HG03159 (cell line): ENCODE data around the gene RNF123.
A peak's percentile ranks its signal among the peaks of the same experiment; 100 is the strongest.
"Not testable (repeated sequence)": the region's sequence is repeated elsewhere in the genome, so short reads cannot be mapped to it uniquely, and the experiment has no call there.

ENCODE experiments used
- ATAC-seq: cut with Tn5 transposase; IDR thresholded peaks from one replicate; pipeline ENCODE4 v1.9.1; 2021; ENCODE audit warnings: mild to moderate bottlenecking, moderate library complexity; ENCODE audit not compliant: unreplicated experiment

The RNF123 gene

DNA sequence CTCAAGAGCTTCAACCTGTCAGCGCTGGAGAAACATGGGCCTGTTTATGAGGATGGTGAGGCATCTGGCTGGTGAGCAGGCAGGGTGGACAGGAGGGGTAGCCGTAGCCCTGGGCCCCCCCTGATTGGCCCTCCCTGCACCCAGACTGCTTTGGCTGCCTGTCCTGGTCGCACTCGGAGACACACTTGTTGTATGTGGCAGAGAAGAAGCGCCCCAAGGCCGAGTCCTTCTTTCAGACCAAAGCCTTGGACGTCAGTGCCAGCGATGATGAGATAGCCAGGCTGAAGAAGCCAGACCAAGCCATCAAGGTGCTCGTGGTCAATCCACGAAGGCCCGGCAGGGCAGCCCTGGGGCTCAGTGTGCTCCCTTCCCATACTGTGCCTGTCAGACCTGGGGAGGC is 13.4 kb upstream of the RNF123 start:
- no peak for ATAC-seq

DNA sequence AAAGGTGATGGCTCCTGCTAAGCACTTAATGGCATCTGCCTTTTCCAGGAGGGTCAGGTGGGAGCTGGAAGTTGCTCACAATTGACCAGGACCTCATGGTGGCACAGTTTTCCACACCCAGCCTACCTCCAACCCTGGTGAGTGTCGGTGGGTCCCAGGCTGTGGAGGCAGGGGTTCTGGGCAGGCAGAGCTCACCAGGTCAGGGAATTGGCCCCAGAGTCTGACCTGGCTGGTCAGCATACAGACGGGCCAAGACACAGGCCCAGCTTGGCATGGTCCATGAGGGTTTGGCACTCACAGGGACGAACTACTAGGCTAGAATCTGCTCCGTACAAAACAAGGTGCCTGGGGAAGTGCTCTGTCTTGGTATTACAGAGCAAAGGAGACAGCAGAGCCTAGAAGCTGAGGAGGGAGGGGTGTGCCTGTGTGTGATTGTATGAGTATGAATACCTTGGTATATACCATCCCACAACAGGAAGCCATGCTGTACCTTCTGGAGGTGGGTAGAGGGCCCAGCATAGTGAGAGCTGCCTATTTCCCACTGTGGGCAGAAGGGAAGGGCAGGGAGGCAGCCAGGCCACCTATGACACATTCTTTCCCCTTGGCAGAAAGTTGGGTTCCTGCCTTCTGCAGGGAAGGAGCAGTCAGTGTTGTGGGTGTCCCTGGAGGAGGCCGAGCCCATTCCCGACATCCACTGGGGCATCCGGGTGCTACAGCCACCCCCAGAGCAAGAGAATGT is 8.7 kb upstream of the RNF123 start:
- ATAC-seq: no peak

DNA sequence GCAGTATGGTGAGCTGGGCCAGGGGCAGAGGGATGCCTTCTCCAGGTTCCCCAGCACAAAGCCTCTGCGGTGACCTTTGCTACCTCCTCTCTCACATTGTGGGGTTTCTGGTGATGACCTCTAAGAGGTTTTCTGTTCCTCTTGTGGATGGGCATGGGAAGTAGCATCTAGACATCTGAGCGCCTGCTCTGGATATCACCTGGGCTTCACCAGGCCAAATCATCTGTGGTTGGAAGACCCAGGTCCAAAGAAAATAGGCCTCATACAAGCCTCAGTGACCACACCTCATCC is 8.2 kb upstream of the RNF123 start:
- ATAC-seq: no peak

DNA sequence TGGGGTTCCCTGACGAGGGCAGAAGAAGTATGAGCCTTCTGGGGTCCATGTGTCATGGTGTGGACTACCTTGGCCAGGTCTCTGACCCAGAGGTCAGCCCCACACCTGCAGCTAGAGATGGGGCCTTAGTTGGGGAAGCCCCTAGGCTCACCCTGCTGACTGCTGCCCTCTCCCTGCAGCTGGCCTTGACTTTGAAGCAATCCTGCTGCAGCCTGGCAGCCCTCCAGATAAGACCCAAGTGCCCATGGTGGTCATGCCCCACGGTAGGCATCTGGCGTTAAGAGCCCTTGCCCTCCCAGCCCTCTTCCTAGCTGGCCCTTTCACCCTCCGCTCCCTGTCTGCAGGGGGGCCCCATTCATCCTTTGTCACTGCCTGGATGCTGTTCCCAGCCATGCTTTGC is 7.8 kb upstream of the RNF123 start:
- no peak for ATAC-seq

DNA sequence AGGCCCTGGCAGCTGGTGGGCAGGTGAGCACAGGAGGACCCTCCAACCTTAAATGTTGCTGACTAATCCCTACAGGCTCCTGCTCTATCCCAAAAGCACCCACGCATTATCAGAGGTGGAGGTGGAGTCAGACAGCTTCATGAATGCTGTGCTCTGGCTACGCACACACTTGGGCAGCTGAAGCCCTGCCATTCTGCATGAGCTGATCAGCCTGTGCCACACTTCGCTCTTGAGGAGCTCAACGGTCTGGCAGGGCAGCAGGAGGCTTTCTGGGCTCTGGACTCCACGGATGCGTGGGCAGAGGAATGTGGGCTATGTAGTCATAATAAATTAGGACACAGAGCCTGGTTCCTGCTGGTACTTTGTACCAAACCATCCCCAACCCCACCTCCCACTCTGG is 6.2 kb upstream of the RNF123 start:
- ATAC-seq: no peak

DNA sequence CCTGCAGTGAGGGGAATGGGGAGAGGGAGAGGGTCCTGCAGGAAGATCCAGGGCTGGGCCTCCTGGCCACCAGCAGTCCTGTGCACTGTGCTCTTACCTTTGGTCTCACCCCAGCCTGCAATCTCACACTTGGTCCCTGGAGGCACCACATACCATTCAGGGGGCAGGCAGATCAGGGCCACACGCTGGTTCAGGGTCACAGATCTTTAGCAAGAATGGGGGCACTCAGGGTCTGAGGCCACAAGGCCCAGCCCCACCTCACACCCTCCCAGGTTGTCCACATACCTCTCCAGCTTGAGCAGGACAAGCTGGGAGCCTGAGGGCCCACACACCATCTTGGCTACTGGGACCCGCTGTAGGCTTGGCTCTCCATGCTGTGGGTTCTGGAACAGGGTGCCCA is 4.9 kb upstream of the RNF123 start:
- ATAC-seq: not testable (repeated sequence)

DNA sequence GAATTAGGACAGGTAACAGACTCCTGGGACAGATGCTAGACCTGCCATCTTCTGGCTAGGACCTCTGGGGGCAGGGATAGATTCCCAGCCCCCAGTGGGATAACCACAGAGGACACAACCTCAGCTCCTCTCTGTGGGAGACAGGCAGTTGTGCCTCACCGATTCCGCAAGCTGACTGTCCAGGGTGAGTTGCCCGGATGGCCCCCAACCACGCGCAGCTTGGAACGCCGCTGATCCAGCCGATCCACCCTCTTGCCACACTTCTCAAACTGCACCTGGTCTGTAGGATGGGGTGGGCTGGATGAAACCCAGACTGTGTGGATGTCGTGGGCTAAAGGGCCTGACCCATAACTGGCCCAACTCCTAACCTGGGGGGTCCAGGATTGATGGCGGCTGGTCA is 4.3 kb upstream of the RNF123 start:
- not testable (repeated sequence) for ATAC-seq

DNA sequence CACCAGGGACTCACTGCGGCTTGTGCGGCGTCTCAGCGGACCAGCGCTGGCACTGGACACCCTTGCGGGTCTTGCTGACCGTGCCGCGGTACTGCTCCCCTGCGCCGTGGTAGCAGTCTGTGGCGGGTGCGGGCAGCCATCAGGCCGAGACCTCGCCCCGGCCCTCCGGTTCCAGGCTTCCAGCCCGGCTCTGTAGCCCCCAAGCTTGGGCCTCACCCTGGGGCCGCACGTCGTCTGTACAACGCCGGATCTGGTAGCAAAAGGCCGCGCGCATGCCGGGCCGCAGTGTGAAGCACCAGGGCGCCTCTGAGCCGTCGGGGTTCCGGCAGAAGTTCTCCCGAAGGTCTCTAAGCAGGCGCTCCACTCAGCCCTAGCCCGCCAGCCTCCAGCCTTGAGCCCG is 3.5 kb upstream of the RNF123 start:
- ATAC-seq: not testable (repeated sequence)

DNA sequence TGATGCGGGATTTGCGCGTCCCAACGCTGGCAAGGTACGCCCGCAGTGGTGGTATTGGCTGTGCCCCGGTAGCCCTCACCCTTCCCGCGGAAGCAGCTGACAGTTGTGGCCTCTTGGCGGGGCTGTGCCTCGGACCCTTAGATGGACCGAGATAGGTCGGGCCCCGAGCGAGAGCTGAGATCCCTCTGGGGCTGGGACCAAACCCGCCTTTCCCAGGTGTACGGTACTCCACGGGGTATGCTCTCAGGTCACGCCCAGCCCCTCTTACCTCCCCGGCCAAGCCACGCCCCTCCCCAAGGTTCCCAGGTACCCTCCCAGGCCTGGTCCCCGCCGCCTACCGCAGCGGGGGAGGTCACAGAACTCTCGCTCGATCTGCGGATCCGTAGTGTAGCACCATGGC is 3.0 kb upstream of the RNF123 start:
- not testable (repeated sequence) for ATAC-seq

DNA sequence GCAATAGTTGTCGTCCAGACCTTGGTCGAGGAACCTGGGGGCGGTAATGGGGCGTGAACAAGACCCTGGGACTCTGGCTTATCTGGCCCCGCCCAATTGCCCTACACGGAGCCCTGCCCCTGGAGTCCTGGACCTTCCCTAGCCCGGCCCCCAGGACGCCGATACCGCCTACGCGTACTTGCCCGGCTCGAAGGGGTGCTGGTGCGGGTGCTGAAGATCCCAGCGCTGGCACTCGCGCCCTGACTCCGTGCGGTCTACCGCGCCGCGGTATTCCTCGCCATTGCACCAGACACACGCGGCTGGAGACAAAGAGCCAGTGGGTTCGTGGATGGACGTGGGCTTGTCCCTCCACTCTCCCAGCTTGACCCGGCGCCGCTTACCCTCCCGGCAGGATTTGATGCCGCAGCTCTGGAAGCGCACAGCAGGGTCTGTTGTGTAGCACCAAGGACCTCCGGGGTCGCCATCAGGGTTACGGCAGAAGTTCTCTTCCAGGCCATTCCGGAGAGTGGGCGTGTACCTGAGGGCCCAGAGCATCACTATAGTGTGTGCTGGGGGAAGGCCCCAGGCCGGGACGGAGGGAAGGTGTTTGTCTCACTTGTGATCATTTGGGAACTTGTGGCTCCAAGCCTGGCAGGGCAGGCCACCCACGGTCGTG is 2.5 kb upstream of the RNF123 start:
- ATAC-seq: not testable (repeated sequence)

DNA sequence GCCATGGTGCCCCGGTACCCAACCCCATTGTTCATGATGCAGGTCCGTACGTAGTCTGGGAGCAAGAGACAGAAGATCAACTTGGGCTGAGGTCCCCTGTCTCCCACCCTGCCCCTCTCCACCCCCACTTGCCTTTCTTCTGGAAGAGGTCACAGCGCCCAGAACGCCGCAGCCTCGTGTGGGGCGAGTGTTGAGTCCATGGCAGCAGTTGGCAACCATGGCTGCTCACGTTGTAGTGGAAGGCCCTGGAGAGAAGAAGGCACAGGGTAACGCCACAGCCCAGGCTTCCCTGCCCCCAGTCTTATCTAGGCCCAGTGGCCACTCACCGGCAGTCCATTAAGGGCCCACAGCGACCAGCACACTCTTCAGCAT is 1.9 kb upstream of the RNF123 start:
- ATAC-seq: not testable (repeated sequence)

DNA sequence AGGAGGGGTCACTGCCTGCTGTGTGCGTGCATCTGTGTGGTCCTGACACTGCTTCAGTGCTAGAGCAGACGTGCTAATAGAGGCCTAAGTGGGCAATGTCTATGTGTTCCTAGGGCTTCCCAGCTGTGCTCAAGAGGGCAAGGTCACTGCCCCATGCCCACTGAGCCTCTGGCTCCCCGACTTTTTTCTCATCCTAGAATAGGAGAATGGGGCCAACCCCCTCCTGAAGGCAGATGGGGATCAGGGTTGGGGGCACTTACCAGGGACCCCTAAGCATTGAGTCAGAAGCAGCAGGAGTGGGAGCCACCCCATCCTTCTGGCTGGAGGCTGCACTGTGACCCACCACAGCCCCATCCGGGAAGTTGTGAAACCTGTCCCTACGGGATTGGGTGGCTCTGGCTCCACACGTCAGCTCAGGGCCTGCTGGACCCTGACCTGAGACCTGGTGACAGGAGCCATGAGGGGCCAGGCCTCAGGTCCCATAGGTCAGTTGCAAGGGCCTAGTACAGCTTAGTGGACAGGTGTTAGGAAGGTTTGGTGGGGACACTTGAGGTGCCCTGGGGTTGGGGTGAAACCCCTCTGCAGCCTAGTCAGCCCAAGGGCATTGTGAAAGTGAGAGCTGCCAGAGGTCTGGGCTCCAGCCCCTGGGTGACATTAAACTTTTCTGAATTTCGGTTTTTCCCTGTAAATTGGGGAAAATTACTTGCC is 865 bp upstream of the RNF123 start:
- ATAC-seq: peak; percentile 4

DNA sequence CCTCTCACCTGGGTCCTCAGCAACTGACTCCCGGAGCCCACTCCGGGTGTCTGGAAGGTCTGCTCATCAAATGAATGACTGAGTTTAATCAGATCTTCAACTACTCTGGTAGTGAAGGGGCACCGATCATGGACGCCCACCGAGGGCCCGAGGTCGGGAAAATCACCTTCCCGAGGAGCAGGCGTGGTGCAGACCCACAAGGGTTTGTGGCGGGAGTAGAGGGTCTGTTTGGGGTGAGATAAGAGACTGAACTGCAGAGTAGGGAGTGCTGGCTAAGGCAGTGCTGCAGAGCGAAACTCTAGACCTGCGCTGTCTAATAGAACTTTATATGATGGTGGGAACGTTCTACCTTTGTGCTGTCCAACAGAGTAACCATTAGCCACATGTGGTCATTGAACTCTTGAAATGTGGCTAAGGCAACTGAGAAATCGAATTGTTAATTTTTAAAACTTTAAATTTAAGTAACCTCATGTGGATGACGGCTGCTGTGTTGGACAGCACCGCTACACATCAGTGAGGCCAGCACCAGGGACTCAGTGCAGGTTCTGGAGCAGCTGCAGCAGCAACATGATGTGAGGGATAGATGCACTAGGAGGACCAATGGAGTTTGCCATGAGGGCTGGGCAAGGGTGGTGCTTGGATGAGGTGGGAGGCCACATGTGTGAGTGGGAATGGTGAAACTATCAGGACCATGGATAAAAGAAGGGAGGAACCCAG is 709 bp downstream of the RNF123 start:
- not testable (repeated sequence) for ATAC-seq

DNA sequence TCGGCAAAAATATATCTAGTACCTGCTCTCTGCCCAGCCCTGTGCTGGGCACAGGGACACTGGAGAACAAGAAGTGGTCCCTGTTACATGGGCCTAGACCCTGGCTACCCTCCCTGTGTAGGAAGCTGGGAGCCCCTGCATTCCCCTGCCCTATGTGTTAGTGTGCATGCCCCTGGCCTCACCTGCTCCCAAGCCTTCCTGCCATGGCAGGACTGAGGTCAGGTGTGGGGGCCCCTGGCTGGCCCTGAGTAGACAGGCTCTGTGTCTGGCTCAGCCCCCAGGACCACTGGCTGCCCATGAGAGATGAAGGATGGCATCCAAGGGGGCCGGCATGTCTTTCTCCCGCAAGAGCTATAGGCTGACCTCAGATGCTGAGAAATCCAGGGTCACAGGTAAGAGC is 1.5 kb downstream of the RNF123 start:
- not testable (repeated sequence) for ATAC-seq

DNA sequence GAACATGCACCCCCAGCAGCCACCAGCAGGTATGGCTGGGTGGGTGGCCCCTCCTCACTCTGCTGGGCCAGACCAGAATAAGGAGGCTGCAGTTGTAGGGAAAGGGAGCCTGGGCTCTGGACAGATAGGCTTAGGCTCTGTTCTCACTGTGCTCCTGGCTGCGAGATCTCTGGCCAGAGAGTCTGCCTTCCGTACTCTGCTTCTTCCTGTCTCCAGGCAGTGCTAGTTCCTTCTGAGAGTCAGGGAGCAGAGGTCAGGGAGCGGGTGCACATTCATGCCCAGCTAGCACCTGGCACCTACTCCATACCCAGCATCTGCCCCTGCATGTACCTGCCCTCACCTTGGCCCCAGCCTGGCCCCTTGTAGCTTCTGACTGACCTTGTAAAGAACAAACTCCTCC is 2.1 kb downstream of the RNF123 start:
- not testable (repeated sequence) for ATAC-seq

DNA sequence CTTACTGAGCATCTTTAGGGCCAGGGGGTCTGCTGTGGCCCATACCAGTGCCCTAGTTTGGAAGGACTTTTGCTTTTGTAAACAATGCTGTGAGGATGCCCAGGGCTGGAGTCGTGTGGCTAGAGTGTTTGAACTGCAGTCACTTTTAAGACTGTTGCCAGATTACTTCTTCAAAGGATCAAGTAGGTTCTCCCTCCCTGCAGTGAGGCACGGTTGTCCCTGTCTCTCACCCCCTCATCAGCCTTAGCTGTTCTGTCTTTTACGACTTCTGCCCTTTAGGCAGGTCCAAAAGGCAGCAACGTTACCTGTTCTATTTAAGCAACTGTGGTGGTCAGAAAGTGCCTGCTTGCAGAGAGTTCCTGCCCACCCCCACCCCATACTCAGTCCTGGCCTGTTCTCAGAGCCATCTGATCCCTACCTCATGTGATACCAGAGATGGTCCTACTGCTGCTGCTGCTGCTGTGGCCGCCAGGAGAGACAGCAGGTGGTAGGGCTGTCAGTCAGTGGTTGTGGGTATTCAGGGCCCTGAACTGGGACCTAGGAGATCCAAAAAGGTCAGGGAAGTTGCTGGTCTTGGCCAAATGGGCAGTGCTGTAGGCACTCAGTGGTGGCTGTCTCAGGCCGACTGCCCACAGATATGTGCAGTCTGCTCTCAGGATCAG is 5.2 kb downstream of the RNF123 start:
- ATAC-seq: not testable (repeated sequence)

DNA sequence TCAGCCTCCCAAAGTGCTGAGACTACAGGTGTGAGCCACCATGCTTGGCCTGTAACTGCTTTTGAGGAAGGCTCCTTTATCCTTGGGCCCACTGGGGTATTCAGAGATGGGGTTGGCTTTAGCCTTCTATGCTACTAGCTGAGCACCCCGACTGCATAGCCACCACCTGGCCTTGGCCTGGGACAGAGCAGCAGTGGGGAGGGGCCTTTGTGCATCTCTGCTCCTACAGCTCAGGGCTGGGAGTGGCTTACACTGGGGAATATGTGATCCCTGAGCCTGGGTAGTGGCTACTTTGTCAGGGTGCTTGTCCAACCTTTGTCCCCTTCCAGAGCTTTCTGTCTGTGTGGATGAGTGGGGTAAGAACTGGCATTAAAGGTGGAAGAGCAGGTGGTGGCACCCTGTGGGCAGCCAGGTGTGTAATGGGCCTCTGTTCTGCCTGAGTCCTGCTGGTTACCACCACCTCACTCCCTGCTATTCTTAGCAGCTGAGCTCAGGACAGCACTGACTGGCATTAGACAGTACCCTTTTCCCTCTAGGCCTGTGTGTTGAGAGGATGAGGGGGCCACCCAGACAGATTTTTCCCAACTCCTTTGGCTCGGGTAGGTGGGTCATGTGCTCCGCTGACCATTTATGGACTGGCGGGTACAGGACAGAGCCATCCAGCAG is 6.1 kb downstream of the RNF123 start:
- ATAC-seq: not testable (repeated sequence)

DNA sequence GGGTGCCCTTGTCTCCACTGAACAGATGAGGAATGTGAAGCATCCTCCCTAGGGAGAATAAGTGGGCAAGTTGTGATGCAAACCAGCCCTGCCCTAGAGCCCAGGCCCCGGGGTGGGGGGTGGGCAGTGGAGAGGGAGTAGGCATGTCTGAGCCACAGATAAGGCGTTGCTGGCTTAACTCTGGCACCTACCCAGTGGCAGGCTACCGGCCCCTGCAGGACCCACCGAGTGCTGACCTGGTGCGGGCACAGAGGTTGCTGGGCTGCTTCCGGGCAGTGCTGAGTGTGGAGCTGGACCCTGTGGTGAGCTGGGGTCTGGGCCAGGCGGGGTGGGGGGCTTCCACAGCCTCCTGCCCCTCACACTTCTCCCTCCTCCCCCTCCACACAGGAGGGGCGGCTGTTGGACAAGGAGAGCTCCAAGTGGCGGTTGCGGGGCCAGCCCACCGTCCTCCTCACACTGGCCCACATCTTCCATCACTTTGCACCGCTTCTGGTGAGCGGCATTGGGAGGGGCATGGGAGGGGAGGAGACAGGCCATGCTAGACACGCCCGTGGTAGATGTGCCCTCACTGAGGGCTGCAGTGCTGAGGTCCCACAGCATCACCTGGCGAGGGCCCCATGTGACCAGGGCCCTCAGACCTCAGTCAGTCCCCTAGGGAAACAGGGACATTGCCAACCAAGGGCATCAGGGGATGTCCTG is 10.1 kb downstream of the RNF123 start:
- ATAC-seq: no peak

DNA sequence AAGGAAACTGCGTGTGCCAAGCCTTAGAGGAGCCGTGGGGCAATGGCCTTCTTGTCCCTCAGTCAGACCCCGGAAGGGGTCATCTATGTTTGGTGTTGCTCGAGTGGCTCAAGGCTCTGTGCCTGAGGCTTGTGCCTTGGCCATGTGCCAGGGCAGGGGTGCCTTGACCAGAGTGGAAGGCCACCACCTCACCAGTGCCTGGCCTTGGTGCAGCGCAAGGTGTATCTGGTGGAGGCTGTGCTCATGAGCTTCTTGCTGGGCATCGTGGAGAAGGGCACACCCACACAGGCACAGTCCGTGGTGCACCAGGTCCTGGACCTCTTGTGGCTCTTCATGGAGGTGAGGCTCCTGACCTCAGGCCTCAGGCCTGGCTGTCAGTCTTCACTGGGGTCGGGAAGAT is 10.7 kb downstream of the RNF123 start:
- ATAC-seq: no peak
